HL-60 (cell line): ENCODE data around the gene BANP.

Experiments used
- CTCF ChIP-seq: IDR thresholded peaks from one replicate; pipeline ENCODE4 v1.5.1; 2011; ENCODE audit warnings: low read length, control low read depth, inconsistent platforms; ENCODE audit not compliant: insufficient read depth
- GABPA ChIP-seq: IDR thresholded peaks from 2 replicates; pipeline ENCODE4 v1.6.1; 2012; ENCODE audit warnings: low read depth
- POLR2AphosphoS5 ChIP-seq: IDR thresholded peaks from 2 replicates; pipeline ENCODE4 v1.6.1; 2012; ENCODE audit warnings: low read depth
- REST ChIP-seq: IDR thresholded peaks from 2 replicates; pipeline ENCODE4 v1.6.1; 2012; ENCODE audit warnings: low read depth; ENCODE audit not compliant: insufficient replicate concordance
- SPI1 ChIP-seq: IDR thresholded peaks from 2 replicates; pipeline ENCODE4 v1.6.1; 2012; ENCODE audit warnings: low read depth, mild to moderate bottlenecking, borderline replicate concordance

- TF ChIP-seq CTCF: no peak
- TF ChIP-seq POLR2AphosphoS5: no peak
- TF ChIP-seq REST: no peak
- no peak for TF ChIP-seq GABPA
- no peak for TF ChIP-seq SPI1
Measured at GRCh38 chr16:87919681-87919994, 31.6 kb upstream of the BANP start.
